GM18517 (cell line): Measurements from ENCODE around the gene DNM3.

Source experiments
- ATAC-seq: cut with Tn5 transposase; IDR thresholded peaks from one replicate; pipeline ENCODE4 v1.9.1; 2021; ENCODE audit warnings: mild to moderate bottlenecking, moderate library complexity; ENCODE audit not compliant: unreplicated experiment

The DNM3 gene

DNA sequence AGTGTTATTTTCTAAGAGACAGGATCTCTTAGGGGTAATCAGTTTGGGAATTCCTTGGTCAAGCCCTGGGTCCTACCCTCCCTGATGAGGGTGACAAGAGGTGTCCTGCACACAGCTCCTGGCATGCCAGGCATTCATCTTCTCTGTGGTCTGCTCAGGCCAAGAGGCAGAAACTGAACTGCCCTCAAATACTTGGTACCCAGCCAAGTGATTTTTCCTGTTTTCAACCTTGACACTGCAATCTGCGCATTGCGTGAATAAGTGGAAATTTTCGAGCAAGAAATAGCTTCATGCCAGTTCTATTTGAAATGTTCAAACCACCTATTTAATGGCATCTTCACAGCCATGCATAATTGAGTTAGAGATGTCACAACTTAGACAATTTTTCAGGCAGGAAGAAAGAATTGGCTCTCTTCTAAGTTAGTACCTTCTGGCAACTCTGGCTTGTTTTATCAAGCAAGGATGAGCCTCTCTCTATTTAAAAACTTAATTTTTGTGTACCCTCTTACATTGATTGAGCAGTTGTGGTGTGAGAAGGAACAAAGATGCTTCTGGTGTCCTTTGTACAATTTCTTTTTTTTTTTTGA lies 27.0 kb downstream of the DNM3 start:
- no peak for ATAC-seq

DNA sequence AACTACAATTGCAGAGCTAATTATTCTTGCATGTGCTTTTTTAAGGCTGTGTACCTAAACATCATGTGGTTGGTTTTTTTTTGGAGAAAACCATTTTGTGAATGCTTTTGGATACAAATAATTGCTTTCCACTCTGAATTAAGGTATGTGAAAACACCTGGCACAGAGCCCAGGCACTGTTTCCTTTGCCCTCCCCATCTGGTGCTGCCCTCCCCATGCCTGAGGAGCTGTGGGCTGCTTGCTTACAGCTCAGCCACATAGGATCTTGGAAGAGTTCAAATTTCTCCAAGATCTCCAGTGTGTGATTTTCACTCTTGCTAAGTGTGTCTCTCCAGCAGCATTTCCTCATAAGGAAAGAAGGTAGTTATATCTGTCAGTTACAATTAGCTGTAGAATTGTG lies 27.8 kb downstream of the DNM3 start:
- no peak for ATAC-seq

DNA sequence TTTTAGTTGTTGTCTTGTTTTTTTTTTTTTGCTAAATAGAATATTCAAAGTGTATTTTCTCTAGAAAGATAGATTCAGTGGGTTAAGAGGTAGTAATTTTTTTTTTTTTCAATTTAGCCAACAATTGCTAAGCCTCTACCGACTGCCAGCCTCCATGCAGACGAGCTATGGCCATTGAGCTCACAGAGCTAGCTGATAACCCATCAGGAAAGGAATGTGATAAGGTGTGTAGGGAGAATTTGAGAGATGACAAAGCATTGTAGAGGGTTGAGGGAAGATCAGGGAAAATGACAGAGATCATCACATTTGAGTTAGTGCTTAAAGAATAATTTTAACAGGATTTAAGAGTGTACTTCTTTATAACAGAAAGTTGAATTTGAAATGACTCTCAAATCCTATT lies 30.6 kb downstream of the DNM3 start:
- no peak for ATAC-seq

DNA sequence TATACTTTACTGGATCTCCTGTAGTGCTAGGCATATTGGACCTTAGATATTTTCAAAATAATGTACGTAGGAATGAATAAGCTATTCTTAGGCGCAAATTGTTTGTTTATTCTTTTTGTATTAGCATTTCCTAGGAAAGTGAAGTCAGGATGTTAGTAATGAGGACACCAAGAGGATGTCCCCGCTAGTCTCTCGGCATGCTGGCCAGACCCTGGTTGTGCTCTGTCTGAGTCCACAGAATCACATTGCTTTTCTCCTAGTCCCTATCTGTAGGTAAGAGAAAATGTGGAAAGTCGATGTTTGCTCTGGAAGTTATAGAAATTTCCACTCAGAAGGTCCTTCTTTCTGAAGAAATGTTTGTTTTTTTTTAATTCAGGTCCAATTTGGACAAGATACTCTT lies 31.1 kb downstream of the DNM3 start:
- ATAC-seq = no peak

DNA sequence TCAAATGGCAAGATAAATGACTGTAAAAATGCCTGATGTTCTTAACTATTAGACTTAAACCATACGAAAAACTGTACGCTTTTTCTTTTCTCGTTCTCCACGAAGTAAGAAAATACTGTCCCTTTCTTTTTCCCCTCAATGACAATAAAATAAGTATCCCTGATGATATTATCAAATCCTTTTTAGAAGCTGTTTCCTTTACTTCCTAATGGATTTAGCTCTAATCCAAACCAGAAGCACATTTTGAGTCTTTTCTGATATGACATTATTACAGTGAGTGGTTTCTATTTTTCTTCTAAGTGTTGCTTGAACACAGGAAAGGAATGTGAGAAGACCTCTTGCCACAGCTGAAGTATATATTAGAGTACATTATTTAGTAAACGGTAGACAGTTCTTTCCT lies 32.4 kb downstream of the DNM3 start:
- ATAC-seq = no peak

DNA sequence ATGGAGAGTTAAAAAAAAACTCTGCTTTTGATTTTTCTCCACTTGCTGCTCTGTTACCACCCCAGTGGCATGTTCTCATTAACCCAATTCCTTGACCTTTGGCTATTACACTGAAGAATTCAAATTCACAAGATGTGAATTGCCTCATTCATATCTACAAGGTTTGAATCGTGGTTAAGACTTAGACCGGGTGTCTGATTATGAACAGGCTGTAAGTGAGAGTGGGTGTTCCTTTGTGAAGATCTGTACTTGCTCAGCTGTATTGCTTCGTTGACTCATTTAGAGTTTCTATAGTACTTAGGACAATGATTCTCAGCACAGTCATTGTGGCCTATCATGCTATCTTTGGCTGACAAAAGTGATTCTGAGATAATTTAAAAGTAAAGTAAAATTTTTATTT lies 36.4 kb downstream of the DNM3 start:
- peak; percentile 70 for ATAC-seq

DNA sequence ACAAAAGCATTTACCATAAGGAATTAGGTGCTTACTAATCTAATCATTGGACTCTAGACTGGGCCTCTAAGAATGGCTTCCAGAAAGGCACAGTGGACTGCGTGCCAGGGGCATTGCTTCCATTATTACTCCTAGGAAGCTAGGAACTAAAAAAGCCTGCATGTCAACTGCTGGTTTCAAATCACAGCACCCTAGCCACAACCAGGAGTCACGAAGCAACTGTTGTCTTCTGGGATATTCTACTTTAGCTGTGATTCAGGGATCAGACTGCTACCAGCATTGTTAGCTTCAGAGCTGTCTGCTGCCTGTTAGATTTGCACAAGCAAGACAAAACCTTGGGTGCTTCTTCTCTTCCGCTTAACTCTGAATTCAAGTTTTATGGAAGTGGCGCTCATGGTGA lies 38.3 kb downstream of the DNM3 start:
- no peak for ATAC-seq

DNA sequence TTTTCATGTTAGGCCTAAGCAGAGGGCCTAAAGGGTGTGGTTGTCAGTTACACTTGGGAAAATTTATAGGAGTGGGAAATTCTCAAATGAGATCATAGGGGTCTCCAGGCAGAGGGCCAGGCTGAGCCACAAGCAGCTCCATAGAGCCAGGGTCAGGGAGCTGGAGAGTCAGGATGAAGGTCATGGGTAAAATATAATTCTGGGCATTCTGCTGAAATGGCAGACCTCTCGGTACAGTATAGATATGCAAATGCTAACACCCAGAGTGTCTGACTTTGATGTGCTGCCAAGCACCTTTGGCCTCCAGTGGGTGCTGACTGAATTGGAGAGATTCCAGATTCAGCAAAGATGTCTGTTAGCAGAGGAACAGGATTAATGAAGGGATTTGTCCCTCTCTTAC lies 40.1 kb downstream of the DNM3 start:
- no peak for ATAC-seq

DNA sequence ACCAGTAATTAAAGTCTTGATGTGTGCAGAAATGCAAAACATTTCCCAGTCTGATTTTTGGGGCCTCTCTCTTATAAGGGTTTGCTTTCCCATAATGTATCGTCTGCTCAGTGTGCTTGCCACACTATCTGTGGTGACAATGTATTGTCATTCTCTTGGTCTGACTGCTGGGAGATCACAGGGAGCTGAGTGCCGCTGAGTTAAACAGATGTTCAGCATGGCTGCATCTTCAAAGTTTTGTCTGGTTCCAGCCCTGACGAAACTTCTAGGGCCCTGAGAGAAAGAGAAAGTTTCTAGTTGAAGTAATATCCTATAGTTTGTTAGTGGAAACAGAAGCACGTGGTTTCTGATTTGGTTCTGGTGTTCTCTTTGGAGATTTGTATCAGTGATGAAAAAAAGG lies 42.6 kb downstream of the DNM3 start:
- ATAC-seq = no peak

DNA sequence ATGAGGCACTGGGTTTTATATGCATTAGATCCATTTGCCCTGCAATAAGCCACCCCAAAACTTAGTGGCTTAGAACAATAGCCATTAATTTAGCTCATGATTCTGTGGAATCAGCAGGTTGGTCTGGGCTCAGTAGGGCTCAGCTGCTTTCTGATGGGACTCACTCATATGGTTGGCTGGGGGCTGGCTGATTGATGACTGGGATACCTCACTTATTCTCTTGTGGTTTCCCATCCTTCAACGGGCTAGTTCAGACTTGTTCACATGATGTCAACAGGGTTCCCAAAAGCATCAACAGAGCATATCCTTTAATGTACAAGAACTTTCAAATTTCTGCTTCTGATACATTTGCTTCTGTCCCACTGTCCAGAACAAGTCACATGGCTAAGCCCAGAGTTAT lies 43.2 kb downstream of the DNM3 start:
- no peak for ATAC-seq

DNA sequence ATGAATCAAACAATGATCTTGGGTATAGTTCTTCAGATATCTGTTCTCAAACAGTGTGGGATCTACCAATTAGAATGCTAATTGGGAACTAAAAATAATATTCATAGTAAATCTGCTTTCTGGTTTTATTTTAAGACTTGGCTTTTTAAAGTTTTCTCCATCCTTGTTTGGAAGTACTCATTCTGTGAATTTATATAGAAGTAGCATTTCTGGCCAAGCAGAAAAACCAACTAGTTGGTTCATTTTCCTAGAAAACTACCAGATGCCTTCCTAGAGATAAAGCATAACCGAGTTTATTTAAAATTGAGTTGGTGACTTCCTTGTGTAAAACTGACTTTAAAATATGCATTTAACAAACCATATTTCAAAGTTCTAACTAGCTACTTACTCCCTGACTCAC lies 48.8 kb downstream of the DNM3 start:
- ATAC-seq = no peak

DNA sequence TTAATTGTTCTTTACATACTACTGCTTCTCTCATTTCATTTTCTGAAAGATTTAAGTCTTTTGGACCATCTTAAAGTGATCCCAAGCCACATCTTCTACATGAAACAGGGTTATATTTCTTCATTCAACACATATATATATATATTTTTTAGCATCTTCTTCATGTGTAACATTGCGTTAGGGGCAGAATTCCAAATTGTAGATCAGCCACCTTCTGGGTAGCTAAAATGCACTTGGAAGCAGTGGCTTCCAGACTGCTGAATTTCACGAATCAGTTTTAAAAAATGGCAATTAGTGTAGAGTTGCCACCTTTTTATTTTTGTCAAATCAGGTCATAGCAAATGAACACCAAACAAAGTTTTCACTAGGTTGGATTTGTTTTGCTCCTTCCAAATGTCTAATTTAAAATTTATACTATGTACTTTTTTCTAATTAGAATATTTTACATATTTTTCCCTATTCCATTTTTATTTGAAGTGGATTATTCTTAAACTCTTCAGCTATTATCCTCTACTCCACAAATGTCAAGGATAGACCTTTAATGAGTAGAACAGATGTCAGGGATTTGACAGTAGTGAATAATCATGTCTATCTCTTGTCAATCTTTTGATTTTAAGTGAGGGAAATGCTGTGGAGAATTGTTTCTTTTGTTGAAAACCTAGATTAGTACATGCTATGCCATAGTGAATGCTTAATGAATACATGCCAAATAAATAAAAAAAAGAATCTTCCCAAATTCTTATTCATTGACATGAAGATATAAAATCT lies 55.8 kb downstream of the DNM3 start:
- ATAC-seq = no peak

DNA sequence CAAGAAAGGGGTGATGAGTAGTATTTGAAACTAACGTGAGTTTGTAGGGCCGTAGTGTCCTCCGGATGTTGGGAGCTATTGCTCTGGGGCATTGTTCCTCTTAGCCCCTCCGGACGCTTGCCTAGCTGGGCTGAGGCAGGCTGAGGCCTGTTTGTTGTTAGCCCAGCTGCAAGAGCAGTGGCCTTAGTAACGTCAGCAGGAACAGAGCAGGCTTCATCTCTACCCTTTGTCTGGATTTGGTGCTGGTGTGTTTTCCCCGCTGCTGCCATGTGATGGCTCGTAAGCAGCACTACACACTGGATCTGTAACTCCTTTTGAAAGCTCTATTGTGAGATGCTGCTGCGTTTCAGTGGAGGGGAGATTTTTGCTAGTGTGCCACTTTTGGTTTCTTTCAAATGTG lies 57.6 kb downstream of the DNM3 start:
- ATAC-seq = no peak

DNA sequence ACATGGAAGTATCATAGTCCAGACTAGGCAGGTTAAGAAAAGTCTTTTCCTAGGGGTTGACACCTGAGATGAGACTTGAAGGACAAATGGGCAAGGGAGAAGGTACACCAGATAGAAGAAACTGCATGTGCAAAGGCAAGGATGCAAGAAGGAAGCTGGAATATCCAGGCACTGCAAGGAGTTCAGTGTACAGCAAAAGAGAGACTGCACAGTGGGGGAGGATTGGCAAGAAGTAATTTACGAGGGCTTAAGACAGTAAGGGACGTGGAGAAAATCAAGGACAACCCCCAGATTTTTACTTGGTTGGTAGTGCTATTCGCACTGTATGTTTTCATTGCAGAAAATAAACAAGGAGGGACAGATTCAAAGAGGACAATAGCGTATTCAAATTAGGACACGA lies 58.5 kb downstream of the DNM3 start:
- ATAC-seq = no peak

DNA sequence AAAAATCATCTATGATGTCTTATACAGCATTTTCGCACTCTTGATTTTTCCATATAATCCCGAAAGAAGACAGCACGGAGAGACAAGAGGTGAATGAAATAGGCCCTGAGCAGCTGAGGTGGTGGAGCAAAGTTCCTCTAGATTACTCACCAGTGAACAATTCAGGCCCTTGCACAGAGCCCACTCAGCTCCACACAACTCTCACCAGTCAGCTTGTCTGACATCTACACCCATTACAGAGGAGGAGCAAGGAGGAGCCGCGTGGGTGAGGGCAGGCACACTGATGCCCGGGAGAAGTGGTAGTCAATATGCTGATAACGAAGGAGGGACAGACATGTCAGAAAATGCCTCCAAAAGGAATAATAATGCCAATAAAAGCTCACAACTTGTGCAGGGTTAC lies 59.9 kb downstream of the DNM3 start:
- no peak for ATAC-seq

DNA sequence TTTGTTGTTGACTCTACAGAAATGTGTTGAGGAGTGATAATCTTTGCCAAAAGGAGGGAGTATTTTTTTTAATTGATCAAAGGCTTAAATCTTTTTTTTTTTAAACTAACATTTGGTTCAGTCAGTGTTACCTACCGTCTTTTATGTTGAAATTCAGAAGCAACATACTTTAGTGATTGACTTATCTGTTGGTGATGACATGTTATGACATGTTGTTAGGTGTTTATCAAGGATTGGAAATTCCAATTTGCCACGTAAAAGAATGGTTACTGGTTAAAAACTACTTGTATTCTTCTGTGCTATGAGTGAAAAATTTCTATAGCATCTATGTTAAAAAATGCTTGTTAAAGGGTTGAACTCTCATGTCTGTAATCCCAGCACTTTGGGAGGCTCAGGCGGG lies 61.2 kb downstream of the DNM3 start:
- ATAC-seq = no peak

DNA sequence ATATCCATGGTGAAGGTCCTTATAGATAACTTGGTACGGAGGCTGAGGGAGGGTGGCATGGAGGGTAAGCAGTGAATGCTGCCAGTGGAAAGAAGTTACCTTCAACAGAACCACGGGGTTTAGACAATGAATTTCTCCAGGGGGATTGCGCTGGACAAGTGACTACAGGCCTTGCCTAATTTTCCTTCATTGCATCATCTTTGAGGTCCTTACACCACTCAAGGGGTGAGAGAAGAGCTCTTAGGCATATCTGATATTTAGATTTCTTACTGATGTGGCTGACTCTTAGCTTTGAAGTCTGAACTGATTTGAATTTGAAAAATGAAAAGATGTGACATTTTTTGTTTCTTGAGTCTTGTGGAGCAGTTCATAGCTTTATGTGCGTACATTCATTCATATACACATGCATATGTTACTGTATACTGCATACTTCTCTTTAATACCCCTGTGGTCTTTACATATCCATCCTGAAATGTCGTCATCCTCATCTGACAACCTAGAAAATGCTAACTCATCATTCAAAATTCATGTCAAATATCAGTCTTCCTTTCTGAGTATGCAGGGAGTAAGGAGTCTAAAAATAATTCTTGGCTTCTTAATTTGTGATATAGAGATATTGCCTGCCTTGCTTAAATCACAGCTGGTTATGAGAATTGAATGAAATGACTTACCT lies 63.6 kb downstream of the DNM3 start:
- ATAC-seq = no peak

DNA sequence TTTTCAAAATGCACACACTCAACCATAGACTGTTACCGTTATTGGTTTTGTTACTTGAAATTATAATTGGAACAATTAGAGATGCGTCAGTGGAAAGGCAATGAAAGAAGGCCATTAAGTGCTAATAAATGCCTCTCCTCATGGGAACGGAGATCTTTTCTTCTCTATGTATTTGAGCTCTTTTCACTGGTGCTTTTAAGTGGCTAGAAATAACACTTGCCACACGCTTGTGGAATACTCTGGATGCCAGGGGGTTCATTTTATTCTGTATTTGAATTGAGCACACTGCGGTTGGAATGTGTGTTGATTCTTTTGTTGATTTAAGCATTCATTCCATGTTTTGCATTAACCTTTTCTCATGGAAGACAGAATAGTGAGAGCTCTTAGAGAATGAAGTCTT lies 68.4 kb downstream of the DNM3 start:
- no peak for ATAC-seq

DNA sequence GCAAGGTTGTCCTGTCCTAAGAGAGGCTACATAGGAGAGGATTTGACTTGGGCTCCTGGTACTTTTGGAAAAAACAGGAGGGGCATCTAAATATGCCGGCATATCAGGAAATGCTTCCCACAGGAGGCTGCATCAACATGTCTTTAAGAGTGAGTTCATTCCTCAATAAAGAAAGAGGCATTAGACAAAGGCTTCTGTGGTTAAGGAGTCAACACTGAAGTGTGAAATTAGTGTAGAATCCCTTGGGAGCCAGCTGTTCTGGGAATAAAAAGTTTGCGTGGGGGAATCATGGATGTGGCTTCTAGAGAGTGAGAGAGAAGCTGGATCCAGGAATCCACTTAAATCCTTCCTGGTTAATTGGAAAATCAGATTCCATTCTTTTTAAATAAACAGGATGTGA lies 69.5 kb downstream of the DNM3 start:
- ATAC-seq = no peak

DNA sequence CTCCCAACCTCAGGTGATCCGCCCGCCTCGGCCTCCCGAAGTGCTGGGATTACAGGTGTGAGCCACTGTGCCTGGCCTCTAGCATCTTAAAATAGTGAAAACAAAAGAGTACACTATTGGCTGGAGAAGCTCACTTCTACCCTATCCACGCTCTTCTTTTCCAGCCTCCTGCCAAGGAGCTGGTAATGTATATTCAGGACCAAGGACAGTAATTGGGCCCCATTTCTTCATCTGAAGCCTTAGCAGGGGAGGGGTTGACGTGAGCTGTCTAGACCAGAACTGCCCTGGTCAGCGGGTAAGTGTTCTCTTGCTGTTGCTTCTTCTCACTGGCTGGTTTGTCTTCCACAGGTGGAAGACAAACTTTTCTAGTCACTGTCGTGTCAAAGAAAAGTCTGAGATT lies 70.2 kb downstream of the DNM3 start:
- ATAC-seq = no peak

DNA sequence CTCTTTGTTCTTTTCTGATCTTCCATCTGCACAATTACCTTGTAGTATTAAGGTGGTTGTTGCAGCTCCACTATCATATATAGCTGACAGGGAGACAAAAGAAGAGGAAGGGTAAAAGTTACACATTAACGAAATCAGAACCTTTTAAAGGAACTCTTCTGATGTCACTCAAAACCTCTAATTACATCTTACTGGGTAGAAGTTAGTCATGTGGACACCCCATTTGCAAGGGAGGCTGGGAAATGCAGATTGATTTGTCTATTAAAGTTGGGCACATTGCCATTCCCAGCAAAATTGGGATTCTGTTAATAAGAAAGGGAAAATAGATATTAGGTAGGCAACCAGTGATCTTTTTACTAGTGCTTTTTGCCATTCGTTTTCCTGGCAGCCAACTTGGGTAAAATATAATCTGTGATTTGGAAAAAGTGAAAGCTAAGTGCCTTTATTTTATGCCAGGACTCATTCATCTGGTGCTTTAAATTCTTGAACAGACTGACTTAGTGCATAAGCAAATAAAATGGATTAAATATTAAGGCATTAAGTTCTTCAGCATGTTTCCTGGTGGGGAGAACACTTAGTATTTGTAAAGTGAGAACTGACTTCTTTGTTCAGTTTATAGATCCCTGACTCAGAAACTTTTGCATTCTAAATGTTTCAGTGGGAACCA lies 71.3 kb downstream of the DNM3 start:
- ATAC-seq = no peak

DNA sequence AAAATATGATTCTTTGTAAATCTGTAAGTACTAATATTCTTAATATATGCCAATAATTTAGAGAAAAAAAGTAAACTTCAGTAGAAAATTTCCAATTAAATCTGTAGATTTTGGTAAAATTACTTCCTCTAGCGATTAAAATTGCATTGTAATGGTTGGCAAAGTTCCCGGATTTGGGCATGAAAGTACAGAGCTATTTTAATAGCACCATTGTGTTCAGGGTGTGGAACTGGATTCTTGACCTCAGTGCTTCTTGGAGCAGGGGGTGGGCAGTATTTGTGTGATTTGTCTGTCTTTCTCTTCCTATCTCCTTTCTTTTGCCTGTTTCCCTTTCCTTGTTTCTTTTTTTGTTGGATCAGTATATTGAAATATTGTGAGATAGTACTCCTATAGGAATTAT lies 72.1 kb downstream of the DNM3 start:
- no peak for ATAC-seq
